Hematopoietic multipotent progenitor cell treated with erythropoietin and hydrocortisone succinate and interleukin-3 and kit ligand, for 8 days (in vitro differentiated cells): ENCODE results near the gene LYVE1.
A peak's percentile ranks its signal among the peaks of the same experiment; 100 is the strongest.

Experiments
- DNase-seq: peaks from one replicate; pipeline ENCODE4 v3.0.0-alpha.2; 2015

LYVE1 gene

DNA sequence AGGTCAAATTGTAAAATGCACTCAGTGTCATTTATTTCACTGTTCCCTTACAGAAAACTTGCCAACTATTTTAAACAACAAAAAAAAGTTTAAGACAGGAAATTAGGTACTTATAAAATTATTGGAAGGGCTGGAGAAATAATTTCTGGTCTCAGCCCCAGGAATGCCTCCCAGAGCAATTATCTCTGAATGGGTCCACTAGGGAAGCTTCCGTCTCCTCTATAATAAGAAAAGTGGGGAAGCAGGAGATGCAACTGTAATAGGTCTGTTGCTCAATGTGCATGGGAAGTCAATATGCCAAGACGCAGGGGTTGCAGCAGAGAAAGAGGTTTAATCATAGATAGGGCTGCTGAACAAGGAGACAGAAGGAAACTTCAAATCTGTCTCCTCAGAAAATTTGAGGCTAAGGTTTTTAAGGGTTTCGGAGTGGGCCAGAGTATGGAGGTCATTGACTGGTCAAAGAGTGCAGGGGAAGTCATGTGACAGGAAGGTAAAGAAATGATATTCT, 16.6 kb downstream of the LYVE1 start:
- DNase-seq: no peak

DNA sequence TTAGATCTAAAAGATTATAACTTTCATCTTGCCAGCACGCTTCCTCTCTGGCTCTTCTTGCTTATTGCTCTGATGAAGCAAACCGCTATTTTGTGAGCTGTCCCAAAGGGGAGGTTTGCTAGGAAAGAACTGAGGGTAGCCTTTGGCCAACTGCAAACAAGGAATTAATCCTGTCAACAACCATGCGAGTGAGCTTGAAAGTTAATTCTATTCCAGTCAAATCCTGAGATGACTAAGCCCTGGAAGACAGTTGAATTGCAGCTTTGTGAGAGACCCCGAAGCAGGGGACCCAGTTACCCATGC, 17.2 kb downstream of the LYVE1 start:
- DNase-seq: no peak

DNA sequence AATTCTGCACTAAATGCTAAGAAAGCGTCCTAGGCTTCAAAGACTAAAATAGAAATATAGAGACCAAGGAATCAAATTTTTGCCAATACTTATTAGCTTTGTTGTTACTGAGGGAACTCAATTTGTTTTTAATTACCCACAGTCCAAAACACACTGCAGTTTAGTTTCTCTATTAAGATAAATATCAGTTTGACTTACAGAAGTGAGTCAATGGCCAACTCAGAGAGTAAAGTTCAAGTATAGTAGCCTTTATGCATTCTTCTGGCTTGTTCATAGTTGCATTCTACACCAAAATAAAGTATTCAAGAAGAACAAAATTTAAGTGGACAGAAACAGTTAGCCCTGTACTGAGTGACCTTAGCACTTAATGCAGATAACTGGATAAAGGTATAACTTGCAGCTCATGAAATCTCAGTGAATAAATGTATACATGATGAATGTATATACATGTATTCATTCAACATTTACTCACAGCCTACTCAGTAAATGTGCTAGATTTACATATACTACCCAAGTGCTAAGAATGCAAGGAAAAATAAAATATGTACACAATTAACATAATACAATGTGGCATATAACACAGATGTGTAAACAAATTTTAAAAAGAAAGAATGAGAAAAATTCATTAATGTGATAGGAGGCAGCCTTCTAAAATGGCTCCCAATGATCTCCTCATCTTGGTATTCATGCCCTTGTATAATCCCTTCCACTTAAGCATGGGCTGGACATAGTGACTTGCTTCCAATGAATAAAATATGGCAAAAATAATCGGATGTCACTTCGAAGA, 17.8 kb downstream of the LYVE1 start:
- no peak for DNase-seq

DNA sequence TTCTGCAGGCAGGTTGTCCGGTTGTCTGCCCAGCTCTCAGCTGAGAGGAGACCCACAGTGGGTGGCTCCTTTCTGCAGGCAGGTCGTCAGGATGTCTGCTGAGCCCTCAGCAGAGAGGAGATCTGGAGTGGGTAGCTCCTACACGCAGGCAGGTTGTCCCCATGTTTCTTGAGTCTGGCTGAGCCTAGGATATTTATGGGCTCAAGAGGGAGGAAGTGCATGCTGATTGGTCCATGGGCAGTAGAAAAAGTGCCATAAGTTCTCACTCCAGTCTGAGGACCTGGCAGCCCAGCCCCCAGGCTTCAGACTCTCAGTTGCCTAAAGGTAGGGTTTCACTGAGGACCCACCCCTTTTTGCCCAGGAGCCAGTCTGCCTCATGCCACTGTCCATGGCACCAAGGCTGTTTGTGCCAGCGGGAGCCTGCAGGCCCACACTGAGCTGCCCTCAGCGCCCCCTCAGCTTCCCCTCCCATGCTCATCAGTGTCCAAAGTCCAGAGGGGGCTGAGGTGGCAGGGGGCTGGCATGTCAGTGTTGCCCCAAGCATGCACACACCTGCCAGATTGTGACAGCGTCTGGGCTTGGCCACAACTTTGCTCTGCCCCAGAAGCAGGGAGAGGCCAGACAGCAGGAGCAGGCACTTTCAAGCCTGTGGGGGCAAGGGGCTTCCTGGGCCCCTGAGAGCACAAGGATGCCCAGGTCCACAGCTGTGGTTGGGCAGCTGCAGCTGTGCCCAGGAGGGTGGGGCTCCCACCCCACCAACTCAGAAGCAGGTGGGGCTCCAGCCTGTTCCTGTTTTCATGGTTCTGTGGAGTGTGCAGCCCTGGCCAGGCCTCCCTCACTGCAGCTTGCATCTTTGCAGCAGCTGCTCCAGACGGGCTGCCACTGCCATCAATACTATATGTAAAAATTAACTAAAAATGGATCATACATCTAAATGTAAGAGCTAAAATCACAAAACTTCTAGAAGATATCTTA, 23.7 kb downstream of the LYVE1 start:
- no peak for DNase-seq

DNA sequence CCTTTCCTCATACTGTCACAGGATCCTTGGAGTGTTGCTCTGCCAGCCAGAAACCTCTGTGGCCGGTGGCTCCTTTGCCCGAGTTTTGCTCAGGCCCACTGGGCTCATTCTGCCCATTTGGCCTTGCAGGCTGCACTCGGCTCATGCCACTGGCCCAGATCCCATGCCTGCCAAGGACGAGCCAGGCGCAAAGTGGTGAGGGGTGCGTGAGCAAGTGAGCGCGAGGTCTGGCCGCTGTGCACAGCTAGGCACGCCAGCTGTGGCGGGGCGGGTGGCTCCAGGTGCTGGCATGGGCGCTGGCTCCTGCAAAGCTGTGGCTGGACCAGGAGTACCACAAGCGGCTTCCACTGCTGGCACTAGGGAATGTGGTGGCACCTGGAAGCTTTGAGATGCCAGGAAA, 24.7 kb downstream of the LYVE1 start:
- DNase-seq: no peak

DNA sequence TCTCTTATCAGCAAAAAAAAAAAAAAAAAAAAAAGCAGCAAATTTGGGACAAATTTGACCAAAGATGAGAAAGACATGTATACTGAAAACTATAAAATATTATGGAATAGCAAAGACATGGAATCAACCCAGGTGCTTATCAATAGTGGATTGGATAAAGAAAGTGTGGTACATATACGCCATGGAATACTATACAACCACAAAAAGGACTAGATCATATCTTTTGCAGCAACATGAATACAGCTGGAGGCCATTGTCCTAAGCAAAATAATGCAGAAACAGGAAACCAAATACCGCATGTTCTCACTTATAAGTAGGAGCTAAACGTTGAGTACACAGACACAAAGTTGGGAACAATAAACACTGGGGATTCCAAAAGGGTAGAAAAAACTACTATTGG, 25.7 kb downstream of the LYVE1 start:
- no peak for DNase-seq

DNA sequence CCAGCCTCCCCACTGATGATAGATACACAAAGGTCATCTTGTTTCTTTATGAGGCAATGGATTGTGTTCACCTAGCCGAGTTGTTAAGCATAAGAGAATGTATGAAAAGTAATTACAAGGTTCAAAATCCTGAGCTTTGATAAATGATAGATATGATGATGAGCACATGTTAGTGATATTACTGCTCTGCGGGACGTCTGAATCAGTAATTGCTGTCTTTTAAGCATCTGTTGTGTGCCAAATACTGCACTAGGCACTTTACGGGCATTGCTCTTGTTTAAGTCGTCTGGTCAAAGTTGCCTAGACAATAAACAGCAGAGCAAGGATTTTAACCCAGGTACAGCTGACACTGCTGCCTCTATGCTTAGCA, 26.9 kb downstream of the LYVE1 start:
- DNase-seq: no peak

DNA sequence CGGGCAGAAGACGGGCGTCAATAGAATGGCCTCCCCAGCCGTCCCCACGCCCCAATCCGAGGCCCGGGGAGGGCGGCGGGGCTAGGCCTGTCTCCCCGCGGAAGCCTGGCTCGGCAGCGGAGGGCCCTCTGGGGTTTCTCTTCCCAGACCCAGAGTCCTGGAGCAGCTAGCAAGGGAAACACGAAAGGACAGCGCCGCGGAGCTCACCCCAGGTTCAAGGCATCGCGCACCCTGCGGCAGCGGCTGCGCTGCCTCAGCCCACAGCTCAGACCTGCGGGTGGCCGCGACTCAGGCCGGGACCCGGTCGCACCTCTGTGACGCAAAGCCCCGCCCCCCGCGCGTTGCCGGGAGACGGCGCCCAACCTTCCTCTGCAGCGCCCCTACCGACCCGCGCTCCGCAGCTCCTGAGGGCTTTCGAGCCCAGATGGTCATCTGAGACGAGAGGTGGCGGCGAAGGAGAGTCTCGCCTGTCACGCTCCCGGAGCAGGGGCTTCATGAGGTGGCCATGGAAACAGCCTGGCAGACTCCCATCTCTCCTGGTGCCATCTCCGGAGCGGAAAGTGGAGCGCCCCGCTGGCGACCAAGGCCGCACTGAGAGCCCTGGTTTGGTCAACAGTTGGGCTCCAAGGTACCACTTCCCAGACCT, 27.4 kb downstream of the LYVE1 start, which contains the start of gene RNF141:
RNF141 (minus strand) TSS at position 273 of the 646 bp plus-strand sequence. CDS start 7,029 bp downstream, outside the sequence.
- DNase-seq: peak; percentile 91

DNA sequence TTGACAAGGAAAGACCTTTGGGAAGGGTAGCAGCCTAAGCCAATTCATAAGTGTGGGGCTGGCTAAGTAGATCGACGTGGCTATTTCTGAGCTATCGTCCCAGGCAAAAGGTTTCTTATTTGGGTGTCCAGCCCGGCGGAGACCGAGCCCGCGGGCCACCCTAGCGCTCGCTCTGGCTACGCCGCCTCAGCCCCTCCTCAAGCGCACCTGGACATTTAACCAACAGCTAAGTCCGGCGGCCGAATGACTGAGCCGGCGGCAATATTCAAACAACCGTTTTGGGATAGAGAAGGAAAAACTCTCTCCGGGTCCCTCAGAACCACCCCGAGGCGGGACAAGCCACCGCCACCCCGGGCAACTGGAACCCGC, 27.9 kb downstream of the LYVE1 start:
- DNase-seq: no peak

DNA sequence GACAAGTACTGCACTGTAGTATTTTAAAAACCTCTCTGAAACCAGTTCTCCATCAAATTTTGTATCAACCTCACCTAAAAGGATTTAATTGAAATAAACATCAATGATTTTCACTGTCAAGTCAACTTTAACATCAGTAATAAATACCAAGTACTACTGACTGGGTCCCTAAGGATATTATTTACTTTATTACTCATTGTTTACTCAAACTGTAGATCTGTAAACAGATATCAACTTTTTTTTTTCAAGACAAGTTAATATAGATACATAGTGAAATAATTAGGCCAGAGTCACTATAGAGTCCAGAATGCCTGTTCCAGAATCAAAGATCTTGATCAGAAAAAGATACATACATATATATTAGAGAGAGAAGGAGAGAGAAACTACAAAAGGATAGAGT, 29.1 kb downstream of the LYVE1 start:
- no peak for DNase-seq

DNA sequence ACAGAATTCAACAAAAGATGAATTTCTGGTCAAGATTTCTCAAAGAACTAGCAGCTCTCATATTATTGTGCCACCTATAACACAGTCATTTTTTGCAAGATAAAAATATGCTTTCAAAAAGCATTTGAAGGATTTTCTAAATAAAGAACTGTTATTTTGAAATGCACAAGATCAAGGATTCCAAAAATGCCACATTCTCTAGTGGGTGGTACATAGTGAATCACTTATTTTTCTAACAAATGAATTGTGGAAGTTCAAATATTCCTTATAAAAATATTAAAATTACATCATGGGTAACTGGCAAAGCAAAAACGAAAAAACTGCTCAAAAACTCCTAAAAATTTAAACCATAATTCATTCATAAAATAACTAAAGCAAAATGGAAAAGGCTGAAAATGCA, 29.5 kb downstream of the LYVE1 start:
- no peak for DNase-seq

DNA sequence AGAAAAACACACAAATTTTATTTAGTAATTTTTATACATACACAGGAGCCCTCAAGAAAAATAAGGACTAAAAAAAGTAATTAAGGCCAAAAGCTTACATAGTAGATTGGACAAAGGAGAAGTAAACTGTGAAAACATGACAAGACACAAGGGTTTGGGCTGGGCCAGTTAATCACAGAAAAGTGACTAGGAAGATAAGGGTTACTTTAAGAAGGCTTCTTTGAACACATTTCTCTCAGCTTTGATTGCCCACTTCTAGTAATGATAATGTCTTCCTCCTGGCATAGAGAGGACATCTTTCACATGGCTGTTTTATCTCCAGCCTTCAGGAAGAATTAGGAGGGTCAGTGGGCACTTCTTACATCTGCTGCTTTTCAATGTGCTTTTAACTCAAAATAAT, 30.9 kb downstream of the LYVE1 start:
- peak; percentile 66 for DNase-seq

DNA sequence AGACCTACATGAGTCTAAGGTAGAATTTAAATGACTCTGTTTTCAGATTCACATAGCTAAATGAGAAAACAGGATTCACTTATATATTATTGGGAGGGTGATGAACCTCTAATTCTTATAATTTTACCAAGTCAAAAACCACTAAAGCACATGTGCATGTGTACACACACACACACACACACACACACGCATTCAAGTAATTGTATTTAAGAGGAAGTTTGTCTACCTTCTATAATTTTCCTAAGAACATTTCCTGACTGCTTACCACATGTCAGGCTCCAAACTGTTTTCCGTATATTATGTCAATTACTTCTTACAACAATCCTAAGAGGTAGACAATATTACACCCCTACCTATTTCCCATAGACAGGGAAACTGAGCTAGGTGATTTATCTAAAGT, 34.1 kb downstream of the LYVE1 start:
- no peak for DNase-seq

DNA sequence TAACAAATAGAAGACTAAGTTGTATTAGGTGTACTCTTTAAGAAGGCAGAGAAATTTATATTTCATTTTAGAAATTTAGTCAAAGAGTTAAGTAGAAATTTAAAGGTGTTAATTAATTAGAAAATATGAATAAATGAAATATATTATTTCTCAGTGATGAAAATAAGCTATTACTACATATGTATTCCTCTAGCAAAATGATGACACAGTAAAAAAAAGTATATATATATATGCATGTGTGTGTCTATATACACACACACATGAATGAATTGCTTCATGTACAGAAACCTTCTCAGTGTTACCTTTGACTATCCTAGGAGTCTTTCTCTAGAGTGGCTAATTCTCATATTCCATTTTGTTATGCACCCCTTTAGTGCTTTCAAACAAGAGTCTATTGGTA, 35.1 kb downstream of the LYVE1 start:
- no peak for DNase-seq

DNA sequence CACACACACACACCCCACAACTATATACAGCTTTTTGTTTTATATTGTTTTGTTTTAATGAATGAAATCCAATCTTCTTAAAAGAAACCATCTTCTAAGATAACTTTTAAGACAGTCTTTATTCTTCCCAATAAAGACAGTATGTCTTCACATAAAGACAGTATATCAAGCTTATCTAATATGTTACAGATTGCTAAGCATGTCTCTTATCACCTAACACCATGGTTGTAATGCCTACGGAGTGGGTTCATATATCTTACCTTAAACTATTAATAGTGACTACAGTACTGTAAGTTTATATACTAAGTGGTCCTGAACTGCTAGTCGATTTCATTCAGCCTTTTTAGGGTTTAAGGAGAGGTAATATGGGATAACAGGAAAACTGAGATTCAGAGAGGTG, 35.9 kb downstream of the LYVE1 start:
- peak; percentile 52 for DNase-seq

DNA sequence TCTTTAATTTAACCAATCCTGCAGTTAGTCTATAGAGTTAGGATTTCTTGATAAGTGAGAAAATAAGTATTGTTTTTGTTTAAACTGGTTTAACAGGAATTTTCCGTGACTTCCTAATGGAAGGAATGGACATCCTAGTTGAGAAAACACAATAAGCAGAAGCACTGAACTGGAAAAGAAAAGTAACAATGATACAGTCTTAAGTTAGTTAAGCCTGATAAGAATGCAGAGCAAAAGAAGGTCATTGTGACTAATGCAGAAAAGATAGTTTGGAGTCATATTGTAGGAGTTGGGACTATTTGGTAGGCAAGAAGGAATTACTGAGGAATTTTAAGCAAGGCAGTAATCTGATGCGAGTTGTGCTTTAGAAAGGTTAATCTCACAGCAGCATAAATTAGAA, 39.2 kb downstream of the LYVE1 start:
- DNase-seq: no peak

DNA sequence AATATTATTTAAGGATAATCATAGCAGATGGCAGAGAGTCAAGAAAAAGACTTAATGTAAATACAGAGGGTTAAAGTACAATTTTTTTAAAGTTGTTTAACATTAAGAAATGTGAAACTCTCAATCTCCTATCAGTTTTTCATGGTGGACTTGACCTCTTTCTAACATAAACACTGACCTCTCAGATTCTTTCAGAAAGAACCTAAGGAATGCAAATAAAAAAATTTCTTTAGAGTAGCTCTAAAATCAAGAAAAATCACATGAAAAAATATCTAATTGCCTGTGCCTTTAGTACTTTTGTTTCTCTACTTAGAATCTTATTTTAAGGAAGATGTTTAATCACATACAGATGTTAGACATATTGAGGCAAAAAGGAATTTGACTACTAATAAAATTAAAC, 40.3 kb downstream of the LYVE1 start:
- no peak for DNase-seq

DNA sequence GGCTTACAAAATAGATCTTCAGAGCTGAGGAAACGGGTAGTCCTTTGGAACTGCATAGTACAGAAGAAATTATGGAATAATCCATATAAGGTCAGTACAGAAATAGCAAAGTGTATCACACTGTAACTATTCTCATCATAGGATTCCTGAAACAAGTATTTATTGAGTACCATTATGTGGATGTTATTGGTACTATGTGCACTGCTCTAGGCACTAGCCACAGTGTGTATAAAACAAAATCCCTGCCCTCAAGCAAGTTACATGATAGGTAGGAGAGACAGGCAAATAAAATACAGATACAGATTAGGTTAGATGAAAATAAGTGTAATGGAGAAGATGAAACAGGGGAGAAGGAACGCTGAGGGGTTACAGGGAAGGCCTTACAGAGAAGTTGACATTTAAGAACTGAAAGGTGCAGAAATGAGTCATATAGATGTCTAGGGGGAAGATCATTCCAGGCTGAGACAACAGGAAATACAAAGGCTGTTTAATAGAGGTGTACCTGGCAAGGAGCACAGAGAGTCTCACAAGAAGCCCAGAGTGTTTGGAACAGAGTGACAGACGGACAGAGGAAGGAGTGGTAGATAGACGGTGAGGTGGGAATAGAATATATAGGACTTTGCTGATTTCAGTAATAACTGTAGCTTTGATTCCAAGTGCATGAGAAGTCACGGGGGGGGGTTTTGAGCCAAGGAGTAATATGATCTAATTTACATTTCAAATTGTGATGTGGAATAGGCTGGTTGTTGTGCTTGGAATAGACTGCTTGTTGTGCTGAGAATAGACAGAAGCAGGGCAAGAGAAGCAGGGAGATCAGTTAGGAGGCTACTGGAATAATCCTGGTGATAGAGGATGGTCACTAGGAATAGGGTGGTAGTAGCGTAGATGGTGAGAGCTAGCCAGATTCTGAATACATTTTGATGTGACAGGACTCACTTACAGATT, 41.2 kb downstream of the LYVE1 start:
- DNase-seq: no peak

DNA sequence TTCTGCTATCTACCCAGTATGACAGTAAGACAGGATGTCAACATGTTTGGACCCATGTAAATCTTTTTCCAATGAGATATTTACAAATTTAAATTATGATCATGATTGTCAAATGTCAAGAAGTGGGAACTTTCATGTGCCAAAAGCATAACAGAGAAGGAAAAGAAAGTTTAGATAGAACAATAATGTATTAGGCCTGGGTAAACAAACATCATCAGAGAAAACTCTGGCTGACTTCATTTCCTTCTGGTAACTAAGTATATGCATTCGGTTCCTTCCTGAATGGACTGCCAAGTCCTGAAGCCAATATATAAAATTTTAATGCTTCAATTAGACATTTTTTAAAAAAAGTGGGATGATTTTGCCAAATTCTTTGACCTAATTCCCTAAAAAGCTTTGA, 44.0 kb downstream of the LYVE1 start:
- DNase-seq: no peak

DNA sequence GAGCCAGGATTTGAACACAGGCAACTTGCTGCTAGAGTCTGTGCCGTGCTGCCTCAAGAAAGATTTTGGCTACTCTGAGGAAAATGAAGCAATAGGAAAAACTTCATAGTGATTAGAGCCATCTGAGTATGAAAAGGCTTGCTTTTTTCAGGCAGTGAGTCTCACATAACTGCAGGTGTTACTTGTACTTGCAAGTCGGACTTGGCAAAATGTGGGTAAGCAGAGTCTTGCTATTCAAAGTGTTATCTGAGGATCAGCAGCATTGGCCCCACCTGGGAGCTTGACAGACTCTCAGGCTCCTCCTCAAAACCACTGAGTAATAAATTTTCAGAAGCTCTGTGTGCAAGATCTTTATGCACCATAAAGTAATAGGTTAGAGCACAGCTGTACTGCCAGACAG, 45.5 kb downstream of the LYVE1 start:
- no peak for DNase-seq

DNA sequence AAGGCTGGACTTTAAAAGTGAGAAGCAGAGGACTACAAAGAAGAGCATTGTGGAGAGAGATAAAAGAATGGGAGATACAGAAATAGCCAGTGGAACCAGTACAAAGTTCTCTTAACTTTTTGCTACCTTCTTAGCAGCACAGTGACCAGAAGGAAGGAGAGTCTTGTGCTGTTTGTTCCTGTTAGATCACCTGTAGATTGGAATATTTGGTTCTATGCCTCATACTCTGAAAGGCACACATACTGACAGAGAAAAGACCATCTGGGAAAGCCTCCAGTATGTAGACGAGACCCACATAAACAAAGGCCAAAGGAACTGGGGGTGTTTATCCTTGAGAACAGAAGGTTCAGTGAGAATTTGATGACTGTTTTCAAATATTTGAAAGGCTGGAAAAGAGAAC, 46.2 kb downstream of the LYVE1 start:
- no peak for DNase-seq

DNA sequence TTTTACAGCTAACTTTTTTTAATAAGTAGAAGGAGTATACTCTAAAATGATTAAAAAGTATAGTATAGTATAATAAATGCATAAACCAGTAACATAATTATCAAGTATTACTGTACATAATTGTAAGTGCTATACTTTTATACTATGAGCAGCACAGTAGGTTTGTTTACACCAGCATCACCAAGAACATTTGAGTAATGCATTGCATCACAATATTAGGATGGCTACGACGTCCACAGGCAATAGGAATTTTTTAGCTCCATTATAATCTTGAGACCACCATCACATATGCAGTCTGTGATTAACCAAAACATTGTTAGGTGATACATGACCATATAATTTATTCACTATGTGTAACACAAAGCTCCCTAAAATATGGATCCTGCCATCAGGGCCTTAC, 47.9 kb downstream of the LYVE1 start:
- DNase-seq: no peak
